Activated CD4-positive, alpha-beta T cell treated with anti-CD3 and anti-CD28 coated beads, Interleukin-2, amount 50 U/mL, for 24 hours (primary cell): ENCODE data around the gene MED27.
A peak's percentile ranks its signal among the peaks of the same experiment; 100 is the strongest.
"Not testable (repeated sequence)": the region's sequence is repeated elsewhere in the genome, so short reads cannot be mapped to it uniquely, and the experiment has no call there.

Experiments used
- DNase-seq, 2 donors: peaks; one replicate each; pipeline ENCODE4 v3.0.0-alpha.2; 2020; ENCODE audit warnings: low read depth in 1 of 2, low spot score in 1 of 2

MED27 gene

GRCh38 chr9:132020272-132020671 lies 59.4 kb downstream of the MED27 start:
- no peak for DNase-seq

- DNase-seq, result no peak
Observed at GRCh38 chr9:132019702-132020101, 60.0 kb downstream of the MED27 start.

GRCh38 chr9:132018957-132019405 lies 60.7 kb downstream of the MED27 start:
- no peak for DNase-seq

- DNase-seq, result no peak
Observed at GRCh38 chr9:132016456-132016855, 63.2 kb downstream of the MED27 start.

- no peak for DNase-seq
Observed at GRCh38 chr9:132015866-132016265, 63.8 kb downstream of the MED27 start.

- no peak for DNase-seq
Observed at GRCh38 chr9:132014218-132014805, 65.4 kb downstream of the MED27 start.

GRCh38 chr9:132012704-132013357 lies 66.8 kb downstream of the MED27 start:
- no peak for DNase-seq

GRCh38 chr9:132011896-132012295 lies 67.8 kb downstream of the MED27 start:
- no peak for DNase-seq

- DNase-seq, result no peak
Observed at GRCh38 chr9:132011309-132011708, 68.4 kb downstream of the MED27 start.

- not testable (repeated sequence) for DNase-seq
Observed at GRCh38 chr9:132010201-132010600, 69.5 kb downstream of the MED27 start.

- no peak for DNase-seq
Observed at GRCh38 chr9:132008855-132009812, 70.5 kb downstream of the MED27 start.

- DNase-seq, result no peak
Observed at GRCh38 chr9:132008184-132008803, 71.4 kb downstream of the MED27 start.

- DNase-seq, result no peak
Observed at GRCh38 chr9:132007371-132008025, 72.2 kb downstream of the MED27 start.

GRCh38 chr9:132006677-132007370 lies 72.8 kb downstream of the MED27 start:
- DNase-seq, result peak in 1 of 2 donors; percentile 29

- DNase-seq, result no peak
Observed at GRCh38 chr9:132005899-132006298, 73.8 kb downstream of the MED27 start.

- no peak for DNase-seq
Observed at GRCh38 chr9:132004323-132004722, 75.3 kb downstream of the MED27 start.

GRCh38 chr9:132003896-132004295 lies 75.8 kb downstream of the MED27 start:
- DNase-seq, result no peak

GRCh38 chr9:132003319-132003704 lies 76.4 kb downstream of the MED27 start:
- no peak for DNase-seq

GRCh38 chr9:132002643-132003318 lies 76.9 kb downstream of the MED27 start:
- no peak for DNase-seq

- no peak for DNase-seq
Observed at GRCh38 chr9:132001567-132001966, 78.1 kb downstream of the MED27 start.
